HuH-7.5 (cell line): Measurements from ENCODE around the gene NR2F2.

Experiments
- DNase-seq: peaks from one replicate; pipeline ENCODE4 v3.0.0; 2011; ENCODE audit warnings: low spot score

The NR2F2 gene

GRCh38 chr15:96353930-96354730, 23.6 kb downstream of the NR2F2 start:
- peak; percentile 94 for DNase-seq

GRCh38 chr15:96354731-96355567, 24.4 kb downstream of the NR2F2 start:
- DNase-seq = peak; percentile 88

GRCh38 chr15:96355568-96356187, 25.2 kb downstream of the NR2F2 start:
- no peak for DNase-seq

- DNase-seq = peak; percentile 97
Measured at GRCh38 chr15:96356494-96357455, 26.3 kb downstream of the NR2F2 start.

GRCh38 chr15:96358001-96358801, 27.7 kb downstream of the NR2F2 start:
- peak; percentile 23 for DNase-seq

- DNase-seq = peak; percentile 16
Measured at GRCh38 chr15:96358821-96359615, 28.5 kb downstream of the NR2F2 start.

- peak; percentile 16 for DNase-seq
Measured at GRCh38 chr15:96359616-96360521, 29.4 kb downstream of the NR2F2 start.

- peak; percentile 11 for DNase-seq
Measured at GRCh38 chr15:96360581-96361308, 30.2 kb downstream of the NR2F2 start.

GRCh38 chr15:96361309-96362010, 31.0 kb downstream of the NR2F2 start:
- DNase-seq = peak; percentile 29

GRCh38 chr15:96362011-96362754, 31.7 kb downstream of the NR2F2 start:
- peak; percentile 12 for DNase-seq

- DNase-seq = peak; percentile 19
Measured at GRCh38 chr15:96362755-96363651, 32.5 kb downstream of the NR2F2 start.

- peak; percentile 8 for DNase-seq
Measured at GRCh38 chr15:96363707-96364106, 33.2 kb downstream of the NR2F2 start.

GRCh38 chr15:96365781-96366525, 35.5 kb downstream of the NR2F2 start:
- DNase-seq = peak; percentile 58

GRCh38 chr15:96366526-96366877, 36.0 kb downstream of the NR2F2 start:
- peak; percentile 39 for DNase-seq
